NCI-H748 (cell line): Measurements from ENCODE around the gene CPVL.
"Not testable (repeated sequence)": the region's sequence is repeated elsewhere in the genome, so short reads cannot be mapped to it uniquely, and the experiment has no call there.

Source experiments
- DNase-seq: peaks from one replicate; lab custom pipeline; 2025; ENCODE audit not compliant: unreplicated experiment; lab: John Stamatoyannopoulos, UW

The CPVL gene

DNA sequence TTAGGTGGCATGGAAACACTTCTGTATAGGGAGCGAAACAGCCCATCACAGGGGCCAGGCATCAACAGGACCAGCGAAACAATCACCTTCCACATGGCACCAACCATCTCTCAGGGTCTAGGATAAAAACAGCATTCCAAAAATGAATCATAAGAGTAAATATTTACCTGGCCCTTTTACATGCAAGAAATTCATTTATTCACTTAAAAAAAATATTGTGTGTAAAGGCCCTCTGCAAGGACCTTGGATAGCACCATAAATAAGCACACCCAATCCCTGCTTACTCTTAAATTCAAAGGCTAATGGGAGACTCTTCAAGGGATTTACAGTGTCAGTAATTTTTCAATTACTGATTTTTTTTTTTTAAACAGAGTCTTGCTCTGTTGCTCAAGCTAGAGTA, 25.4 kb downstream of the CPVL start:
- DNase-seq = no peak

DNA sequence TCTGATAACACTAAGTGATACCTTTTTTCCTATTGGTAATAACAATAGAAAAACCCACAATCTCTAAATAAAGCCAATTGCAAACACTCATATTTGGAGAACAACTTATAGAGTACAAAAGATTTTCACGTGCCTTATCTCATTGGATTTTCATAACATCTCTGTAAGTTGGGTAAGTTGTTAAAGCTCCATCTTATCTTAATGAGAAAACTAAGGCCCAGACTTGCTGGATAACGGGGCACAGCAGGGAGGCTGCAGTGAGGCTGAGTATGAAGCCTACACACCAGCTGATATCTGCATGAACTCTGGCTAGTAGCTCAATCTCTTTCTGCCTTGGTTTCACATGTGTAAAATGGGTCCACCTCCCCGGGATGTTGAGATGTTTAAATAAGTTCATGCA, 26.8 kb downstream of the CPVL start:
- DNase-seq = no peak

DNA sequence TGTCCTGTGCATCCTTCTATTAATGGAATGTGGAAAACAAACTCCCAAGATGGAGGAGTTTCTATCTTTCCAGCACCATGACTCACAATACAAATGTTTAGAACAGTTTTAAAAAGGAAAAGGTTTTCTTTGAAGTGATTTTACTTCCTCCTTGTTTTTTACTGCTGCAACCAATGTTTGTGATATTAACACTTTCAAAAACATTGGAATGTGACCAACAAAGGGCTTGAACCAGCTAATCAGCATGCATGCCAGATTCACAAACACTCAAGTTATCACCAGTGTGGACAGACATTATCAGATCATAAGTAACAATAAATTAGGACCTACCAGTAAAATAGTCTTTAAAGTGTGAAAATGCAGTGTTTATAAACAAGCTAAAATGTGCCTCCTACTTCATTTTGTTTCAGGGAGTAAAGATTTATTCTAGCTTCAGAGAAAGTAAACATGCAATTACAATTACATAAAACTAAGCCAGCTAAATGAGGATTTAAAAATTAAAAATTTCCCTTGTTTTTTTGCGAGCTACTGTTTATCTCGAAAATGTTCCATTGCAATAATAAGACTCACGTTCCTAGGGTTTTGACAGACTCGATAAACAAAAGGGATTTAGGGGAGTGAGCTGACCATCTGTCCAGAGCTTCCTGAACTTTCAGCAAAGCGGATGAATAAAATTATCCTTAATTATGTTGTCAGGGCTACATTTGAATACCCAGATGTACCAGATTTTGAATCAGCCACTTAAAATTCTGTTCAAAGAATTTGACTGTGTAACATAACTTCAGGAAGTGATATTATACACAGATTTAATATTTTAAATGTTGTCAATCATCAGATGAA, 29.8 kb downstream of the CPVL start:
- no peak for DNase-seq

DNA sequence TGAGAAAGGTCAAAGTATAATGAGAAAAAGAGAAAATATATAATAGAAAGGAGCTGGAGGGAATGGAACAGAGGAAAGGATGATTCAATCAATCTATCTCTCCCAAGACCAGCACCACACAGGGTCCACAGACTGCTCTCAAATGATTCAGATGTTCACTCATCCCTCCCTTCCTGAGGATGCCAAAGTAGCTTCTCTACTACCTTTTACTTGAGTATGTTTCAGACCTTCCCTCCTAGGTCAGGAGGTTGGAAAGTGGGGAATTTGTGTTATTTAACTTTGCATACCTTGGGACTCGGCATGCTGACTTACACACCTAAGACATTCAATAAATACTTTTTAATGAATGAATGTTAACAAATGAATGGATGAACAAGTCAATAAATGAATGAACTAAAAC, 30.6 kb downstream of the CPVL start:
- no peak for DNase-seq

DNA sequence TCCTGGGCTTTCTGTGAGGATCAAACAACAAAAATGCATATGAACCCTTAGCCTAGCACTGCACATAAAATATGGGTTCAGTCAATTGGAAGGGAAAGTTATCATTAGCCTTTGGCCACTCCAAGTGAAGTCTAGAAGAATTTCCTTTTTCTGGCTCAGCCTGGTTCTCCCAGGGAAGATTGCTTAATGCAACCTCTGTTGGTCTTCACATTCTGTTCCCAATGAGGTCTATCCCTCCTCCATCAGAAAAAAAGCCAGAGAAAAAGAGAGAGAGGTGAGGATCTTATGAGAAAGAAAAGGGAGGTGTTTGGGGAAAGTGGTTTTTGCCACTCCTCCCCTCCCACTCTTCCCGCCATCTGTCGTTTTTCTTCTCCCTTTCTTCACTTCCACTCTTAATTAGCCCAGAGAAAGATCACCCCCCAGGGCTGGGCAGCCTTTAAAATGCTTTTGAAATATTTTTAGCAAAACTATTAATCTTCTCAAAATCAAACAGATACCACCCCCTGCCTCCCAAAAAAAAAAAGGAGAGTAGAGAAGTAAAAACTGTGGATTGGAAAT, 31.1 kb downstream of the CPVL start:
- DNase-seq = no peak

DNA sequence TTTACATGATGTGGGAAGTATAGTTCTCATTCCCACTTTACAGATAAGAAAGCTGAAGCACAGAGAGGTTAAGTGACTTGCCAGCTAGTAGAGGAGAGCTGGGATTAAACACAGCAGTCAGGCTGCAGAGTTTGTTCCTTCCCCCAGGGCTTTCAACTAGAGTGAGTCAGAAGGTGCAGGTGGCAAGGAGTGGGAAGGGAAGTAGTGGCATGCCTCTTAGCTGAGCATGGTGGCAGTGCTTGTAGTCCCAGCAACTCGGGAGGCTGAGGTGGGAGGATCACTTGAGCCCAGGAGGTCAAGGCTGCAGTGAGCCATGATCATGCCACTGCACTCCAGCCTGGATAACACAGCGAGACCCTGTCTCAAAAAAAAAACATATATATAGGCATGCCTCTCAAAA, 32.1 kb downstream of the CPVL start:
- not testable (repeated sequence) for DNase-seq

DNA sequence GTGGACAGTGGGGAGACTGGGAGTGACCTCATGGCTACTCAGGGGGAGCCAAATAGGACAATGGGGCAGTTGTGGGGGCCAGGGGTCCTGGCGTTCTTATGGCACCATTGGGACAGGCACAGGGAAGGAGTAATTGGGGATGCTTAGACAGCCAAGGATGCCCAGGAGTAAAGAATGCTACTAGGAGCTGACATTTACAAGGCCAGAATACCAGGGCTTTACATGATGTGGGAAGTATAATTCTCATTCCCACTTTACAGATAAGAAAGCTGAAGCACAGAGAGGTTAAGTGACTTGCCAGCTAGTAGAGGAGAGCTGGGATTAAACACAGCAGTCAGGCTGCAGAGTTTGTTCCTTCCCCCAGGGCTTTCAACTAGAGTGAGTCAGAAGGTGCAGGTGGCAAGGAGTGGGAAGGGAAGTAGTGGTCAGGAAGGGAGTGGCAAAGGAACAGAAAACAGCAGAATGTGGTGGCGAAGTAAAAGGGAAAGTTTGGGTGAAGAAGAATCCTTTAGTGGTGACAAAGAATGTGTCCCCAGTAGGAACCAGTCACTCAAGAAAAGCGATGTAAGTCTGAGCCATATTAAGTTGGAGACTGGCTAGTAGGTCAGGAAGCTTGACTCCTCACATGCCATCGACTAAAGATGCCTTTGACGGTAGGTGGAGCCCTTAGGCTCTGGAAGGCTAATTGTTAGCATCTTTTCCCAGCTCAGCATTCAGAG, 32.8 kb downstream of the CPVL start:
- DNase-seq = peak; percentile 66

DNA sequence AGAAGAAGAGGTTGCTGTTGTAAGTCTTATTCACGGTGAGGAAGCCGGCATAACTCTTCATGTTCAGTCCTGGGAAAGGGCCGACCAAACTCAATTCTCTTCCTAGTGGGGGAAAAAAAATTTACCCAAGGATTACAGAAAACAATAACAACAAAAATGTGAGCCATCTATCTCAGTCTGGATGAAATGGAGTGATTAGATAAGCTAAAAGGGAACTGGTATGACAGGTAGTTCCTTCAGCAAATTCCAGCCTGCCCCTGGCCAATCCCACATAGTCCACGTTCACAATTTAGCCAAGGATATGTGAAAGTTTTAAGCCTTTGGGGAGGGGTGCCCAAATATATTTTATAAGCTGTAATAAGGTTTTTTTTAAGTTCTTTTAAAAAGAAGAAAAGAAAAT, 33.6 kb downstream of the CPVL start:
- no peak for DNase-seq

DNA sequence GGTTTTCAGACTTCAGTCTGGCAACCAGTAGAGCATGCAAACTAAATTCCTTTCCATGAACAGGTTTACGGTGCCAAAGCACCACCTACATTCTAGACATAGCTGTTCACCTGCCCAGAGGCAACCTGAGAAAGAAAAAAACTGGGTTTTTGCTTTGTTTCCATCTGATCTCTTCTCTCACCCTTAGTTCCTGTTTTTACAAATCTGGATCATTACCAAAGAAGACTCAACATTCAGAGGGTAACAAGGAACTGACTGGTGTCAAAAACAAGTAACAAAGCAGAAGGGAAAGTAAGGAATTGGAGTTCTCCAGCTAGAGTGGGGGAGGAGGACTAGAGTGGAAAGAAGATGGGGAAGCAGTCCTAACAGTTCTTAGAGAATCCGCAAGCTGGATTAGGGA, 36.4 kb downstream of the CPVL start:
- no peak for DNase-seq

DNA sequence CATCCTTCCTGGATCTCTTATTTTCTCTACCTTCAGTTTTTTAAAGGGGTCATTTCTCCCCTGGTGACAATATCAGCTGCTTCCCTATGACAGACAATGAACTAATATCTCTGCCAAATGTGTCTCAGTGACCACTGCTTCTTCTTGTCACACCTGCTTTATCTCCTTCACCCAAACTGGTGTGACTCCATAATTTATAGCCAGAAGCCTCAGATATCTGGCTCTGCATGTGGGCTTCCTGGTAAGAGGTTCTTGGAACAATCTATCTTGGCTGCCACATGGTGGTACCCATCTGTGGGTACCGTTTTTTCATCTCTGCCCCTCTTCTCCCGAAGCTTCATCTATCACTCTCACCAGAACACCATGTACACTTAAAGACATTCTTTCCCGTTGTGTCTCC, 37.0 kb downstream of the CPVL start:
- DNase-seq = no peak

DNA sequence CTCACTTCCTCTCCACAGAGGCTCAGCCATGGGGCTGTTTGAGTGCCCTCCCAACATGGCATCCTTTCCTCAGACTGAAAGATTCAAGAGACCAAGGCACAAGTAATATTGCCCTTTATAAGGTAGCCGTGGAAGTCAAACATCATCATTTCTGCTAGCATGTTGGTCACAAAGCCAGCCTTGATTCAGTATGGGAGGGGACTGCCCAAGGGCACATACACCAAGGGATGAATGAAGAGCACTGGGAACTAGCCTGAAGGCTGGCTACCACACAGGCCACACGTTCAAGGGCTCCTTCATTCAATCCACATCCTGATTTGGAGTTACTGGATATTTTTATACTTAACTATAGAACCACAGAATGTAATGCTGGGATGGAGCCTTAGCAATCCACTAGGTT, 39.3 kb downstream of the CPVL start:
- no peak for DNase-seq

DNA sequence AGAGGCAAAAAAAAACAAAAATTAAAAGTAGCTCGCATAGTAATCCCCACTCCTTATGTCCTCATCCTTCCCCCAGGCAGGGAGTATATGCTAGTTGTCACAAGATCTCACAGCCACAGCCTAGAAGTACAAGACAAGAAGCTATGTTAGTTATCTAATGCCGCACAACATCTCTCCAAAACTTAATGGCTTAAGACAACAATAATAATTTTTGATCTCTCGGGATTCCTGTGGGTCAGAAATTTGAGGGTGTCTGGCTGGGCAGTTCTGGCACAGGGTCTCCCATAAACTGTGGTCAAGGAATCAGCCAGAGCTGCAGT, 39.7 kb downstream of the CPVL start:
- no peak for DNase-seq

DNA sequence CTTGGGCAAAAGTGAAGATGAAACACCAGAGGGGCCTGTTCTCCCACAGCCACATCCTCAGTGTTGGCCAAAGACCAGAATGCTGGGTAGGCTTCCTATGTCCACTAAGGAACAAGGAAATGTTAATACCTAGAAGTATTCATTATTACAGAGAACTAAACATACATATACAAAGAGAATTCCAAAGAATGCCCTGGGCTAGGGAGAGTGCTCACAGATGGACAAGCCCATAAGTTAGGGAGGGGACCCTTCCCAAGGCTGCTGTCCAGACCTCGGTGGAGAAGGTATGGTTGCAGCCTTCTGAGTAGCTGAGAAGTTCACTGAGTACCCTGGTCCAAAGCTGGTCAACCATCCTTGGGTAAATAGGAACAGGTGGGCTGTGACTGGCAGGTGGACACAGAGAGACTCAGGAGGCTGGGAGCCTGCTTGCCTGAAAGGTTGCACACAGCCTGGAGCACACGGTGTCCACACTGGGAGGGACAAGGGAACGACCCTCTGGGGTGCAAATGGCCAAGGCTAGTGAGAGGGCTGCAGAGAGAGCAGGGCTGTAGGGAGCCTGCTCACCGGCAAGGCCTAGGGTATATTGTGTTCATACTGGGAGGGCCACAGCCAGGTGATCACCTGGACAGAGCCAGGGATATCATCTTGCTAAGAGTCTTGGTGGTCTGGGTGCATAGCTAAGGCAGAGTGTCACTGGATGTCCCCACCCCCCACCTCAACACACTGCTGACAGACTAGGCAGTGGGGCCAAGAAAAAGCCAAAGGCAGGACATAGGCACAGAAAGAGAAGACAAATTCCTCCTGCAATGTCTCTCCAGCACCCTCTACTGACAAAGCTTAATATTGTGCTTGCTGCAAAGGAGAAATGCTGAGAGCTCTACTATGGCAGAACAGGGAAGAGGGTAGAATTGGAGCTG, 40.3 kb downstream of the CPVL start:
- peak; percentile 75 for DNase-seq

DNA sequence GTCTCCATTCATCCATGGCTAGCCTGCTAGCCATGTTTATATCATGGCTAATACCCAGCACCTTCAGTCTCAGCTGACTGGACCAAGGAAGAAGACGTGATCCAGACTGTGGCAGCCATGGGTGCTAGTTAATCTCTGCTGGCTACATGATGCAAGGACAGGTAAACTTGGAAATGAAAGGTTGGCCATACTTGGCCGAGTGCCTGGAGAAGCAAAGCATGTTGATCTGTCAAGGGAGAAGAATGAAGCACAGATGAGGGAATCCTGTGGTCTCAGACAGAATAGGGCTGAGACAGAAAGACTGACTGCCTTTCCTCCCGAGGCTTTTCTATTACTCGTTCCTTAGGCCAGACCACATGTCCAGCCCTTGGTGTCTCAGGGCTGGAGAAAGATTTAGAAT, 41.1 kb downstream of the CPVL start:
- no peak for DNase-seq

DNA sequence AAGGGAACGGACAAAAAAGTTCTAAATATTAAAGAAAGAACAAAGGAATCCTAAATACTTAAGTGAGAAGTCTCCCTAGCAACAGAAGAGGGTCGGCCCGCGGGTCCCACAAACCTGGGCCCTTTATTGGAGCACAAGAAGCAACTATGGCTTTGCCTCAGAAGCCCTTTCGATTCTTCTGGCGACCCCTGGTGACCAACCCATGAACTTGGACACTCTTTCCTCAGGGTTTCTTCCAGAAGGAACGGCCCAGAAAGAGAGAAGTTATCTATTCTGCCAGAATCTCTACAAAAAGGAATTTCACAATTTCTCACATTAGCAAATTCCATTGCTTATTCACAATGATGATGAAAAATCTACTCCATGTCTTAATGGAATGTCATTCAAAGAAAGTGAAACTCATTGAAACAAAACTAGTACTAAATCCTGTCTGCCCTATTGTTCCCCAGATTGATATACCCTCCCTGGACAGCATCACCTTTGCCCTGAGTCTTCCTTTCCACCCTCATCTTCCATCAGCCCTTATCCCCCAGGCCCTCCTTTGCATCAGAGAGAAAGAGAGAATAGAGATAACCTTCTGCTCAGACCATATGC, 43.7 kb downstream of the CPVL start:
- peak; percentile 74 for DNase-seq

DNA sequence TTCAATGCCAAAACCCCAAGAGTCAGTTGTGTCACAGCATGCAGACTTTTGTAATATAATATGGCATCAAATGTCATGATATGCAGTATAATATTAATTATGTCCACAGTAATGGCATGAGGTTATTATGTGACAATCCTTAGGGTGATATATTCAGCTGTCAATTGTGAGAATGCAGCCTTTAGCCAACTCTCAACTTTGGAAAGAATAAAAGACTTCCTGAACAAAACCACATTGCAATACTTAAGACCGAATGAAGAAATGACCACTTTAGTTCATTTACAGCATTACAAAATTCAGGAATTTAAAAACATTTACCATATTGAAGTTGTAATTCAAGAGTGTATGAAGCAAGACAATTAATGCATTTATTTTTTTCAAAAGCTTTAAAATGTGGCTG, 45.4 kb downstream of the CPVL start:
- DNase-seq = no peak

DNA sequence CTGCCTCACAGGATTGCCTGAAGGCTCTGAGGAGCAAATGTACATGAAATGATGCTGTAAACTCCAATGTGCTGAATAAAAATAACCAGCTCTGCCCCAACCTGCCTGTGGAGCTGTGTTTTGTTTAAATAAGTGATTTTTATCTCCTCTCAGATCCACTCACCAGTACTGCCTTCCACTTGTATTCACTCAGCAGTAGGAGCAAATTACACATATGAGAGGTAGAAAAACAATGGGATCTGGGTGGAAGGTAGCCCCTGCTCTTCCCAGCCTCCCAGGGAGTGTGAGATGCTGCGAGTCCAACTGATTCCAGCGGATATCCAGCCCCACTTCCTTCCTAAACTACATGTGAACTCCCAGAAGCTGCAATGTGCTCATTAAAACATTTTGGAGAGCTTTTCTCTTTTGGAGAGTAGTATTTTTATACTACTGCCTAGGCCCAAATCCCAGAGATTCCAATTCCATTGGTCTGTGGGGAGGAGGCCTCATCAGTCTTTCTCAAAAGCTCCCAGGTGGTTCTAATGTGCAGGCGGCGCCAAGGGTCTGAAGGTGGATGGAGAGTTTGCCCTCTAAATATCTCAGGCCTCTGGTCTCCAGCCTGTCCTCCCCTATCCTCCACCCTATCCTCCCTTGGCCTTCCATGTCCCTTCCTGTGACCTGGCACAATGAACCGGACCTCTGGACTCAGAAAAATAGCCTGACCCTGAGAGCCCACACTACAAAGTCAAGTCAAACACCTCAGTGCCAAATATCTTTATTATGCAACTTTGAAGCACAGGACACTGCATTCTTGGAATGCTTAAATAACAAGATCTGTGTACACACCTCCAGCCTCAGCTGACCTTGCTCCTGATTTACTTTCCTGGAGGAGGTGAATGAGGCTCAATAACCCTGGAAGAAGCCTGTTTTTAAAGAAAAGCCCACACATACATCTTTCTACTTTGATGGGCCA, 46.2 kb downstream of the CPVL start:
- DNase-seq = no peak

DNA sequence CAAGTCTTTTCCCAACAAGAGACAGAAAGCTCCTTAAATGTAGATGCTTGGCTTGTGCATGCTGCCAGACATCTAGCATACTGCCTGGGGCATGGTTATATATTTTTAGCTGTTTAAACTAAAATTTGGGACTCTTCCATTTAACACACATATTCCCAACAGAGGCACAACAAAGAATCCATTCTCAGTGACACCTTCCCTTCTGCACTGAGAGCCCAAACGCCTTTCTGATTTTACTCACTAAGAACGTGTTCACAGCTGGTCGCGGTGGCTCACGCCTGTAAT, 49.9 kb downstream of the CPVL start:
- DNase-seq = no peak

DNA sequence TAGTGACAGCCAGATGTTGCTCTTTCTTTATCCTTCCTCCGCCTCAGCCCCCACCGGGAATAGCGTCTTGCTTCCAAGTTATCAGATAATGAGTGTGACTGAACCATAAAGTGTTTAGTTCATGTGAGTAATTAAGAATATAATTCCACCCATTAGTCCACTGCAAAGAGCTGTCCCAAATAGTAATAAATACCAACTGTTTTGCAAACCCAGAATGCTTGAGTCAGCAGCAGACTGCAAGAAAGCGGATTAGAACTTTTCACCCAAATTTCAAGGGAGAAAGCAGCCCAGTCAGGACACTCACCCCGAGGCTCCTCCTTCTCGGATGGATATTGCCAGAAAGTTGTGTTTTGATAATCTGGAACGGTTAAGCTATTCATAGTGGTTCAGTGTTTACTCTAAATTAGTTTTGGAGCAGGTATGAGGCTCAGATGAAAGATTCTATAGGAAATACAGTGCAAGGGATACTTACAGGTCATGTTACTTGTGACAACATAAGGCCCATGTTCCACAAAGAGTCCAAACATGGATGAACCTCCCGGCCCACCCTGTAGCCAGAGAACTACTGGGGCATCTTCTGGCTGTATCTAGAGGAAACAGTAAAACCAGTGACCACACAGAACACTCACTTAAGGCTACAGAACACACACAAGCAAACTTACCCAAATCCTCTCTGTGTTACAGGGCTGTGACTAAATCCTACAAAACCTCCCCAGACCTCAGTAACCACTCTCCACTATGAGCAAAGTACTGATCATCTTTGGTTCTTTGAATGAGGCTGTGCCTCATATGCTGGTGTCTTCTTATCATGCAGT, 50.5 kb downstream of the CPVL start:
- DNase-seq = no peak
